Loucy (cell line): ENCODE measurements around the gene GRAP.

ENCODE experiments used
- H2AFZ ChIP-seq: fragments of 200-600 bp; sonication (generic); 2 replicates; pipeline ENCODE4 v1.6.0; 2016; ENCODE audit warnings: antibody characterized with exemption, mild to moderate bottlenecking, low read length, moderate library complexity
- H3F3A ChIP-seq: fragments of 200-600 bp; 2 replicates; pipeline ENCODE4 v1.6.0; 2016; ENCODE audit warnings: antibody characterized with exemption, low read depth, mild to moderate bottlenecking
- H3K27me3 ChIP-seq: fragments of 200-600 bp; sonication (generic); 2 replicates; pipeline ENCODE4 v1.6.1; 2014; ENCODE audit warnings: low read length, mild to moderate bottlenecking; ENCODE audit not compliant: insufficient read depth, poor library complexity, severe bottlenecking
- H3K36me3 ChIP-seq: fragments of 200-600 bp; sonication (generic); 2 replicates; pipeline ENCODE4 v1.6.1; 2016; ENCODE audit warnings: low read length; ENCODE audit not compliant: insufficient read depth
- H3K4me1 ChIP-seq: fragments of 200-600 bp; sonication (generic); 2 replicates; pipeline ENCODE4 v1.5.1; 2014; ENCODE audit warnings: low read length, mild to moderate bottlenecking; ENCODE audit not compliant: insufficient read depth, poor library complexity, severe bottlenecking
- H3K4me2 ChIP-seq: fragments of 200-600 bp; sonication (generic); 2 replicates; pipeline ENCODE4 v1.6.0; 2014; ENCODE audit warnings: antibody characterized with exemption, low read length, low read depth, mild to moderate bottlenecking; ENCODE audit not compliant: poor library complexity, severe bottlenecking
- H3K4me3 ChIP-seq: fragments of 200-600 bp; sonication (generic); 2 replicates; pipeline ENCODE4 v1.5.1; 2014; ENCODE audit warnings: low read length, mild to moderate bottlenecking, mixed read lengths; ENCODE audit not compliant: poor library complexity, severe bottlenecking
- H3K79me2 ChIP-seq: fragments of 200-600 bp; sonication (generic); 2 replicates; pipeline ENCODE4 v1.6.1; 2014; ENCODE audit warnings: low read length; ENCODE audit not compliant: insufficient read depth
- H3K9ac ChIP-seq: fragments of 200-600 bp; sonication (generic); 2 replicates; pipeline ENCODE4 v1.6.0; 2014; ENCODE audit warnings: mild to moderate bottlenecking, low read depth, low read length, moderate library complexity; ENCODE audit not compliant: poor library complexity, severe bottlenecking
- H3K9me2 ChIP-seq: fragments of 200-600 bp; sonication (generic); replicated peaks from 2 replicates; pipeline ENCODE4 v1.6.1; 2016; ENCODE audit warnings: low read depth, low read length, mixed read lengths
- H3K9me3 ChIP-seq: fragments of 200-600 bp; sonication (generic); 2 replicates; pipeline ENCODE4 v1.6.1; 2014; ENCODE audit warnings: mild to moderate bottlenecking, antibody characterized with exemption, low read length, low read depth; ENCODE audit not compliant: insufficient read depth
- H4K20me1 ChIP-seq: fragments of 200-600 bp; sonication (generic); 2 replicates; pipeline ENCODE4 v1.6.0; 2014; ENCODE audit warnings: antibody characterized with exemption, low read length, mild to moderate bottlenecking; ENCODE audit not compliant: insufficient read depth, poor library complexity, severe bottlenecking
- EZH2phosphoT487 ChIP-seq: fragments of 200-600 bp; IDR thresholded peaks from 2 replicates; pipeline ENCODE4 v1.6.1; 2018; ENCODE audit warnings: antibody characterized with exemption, mild to moderate bottlenecking, moderate library complexity, borderline replicate concordance
- TF ChIP-seq, protein P1 (sequence below): fragments of 200-600 bp; sonication (generic); conservative IDR thresholded peaks from 2 replicates; pipeline ENCODE4 v1.5.1; 2014; ENCODE audit warnings: mild to moderate bottlenecking, antibody characterized with exemption, low read length

Gene GRAP

DNA sequence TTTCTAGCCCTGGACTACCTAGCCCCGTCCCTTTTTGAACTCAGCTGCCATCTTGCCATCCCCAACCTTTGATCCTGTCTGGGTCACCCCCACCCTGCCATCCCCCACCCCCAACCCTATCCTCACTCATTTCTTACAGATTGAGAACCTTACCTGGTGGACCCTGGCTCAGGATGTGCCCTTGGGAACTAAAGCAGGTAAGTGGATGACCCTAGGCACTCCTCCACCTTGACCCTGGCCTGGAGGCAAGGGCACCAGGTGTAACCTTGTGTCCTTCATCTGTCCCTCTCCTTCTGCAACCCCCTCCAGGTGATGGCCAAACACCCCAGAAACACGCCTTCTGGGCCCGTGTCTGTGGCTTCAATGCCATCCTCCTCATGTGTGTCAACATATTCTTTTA, 26.7 kb downstream of the GRAP start:
- peaks cover 20% of the 10 kb centered on the region; the same call in 1 of the 2 replicates for H3K36me3 ChIP-seq
- no peak overlapping the region for H3K9ac ChIP-seq
- H3K27me3 ChIP-seq, result no peaks in the 10 kb centered on the region
- H2AFZ ChIP-seq, result no peak overlapping the region
- no peaks in the 10 kb centered on the region for H3F3A ChIP-seq
- no peaks in the 10 kb centered on the region for H3K9me3 ChIP-seq
- no peaks in the 10 kb centered on the region for H4K20me1 ChIP-seq
- H3K4me2 ChIP-seq, result no peak overlapping the region
- no peaks in the 10 kb centered on the region for H3K9me2 ChIP-seq
- no peak overlapping the region for H3K4me3 ChIP-seq
- TF ChIP-seq, protein P1, sequence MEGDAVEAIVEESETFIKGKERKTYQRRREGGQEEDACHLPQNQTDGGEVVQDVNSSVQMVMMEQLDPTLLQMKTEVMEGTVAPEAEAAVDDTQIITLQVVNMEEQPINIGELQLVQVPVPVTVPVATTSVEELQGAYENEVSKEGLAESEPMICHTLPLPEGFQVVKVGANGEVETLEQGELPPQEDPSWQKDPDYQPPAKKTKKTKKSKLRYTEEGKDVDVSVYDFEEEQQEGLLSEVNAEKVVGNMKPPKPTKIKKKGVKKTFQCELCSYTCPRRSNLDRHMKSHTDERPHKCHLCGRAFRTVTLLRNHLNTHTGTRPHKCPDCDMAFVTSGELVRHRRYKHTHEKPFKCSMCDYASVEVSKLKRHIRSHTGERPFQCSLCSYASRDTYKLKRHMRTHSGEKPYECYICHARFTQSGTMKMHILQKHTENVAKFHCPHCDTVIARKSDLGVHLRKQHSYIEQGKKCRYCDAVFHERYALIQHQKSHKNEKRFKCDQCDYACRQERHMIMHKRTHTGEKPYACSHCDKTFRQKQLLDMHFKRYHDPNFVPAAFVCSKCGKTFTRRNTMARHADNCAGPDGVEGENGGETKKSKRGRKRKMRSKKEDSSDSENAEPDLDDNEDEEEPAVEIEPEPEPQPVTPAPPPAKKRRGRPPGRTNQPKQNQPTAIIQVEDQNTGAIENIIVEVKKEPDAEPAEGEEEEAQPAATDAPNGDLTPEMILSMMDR, result no peak
- no peak for TF ChIP-seq EZH2phosphoT487
- H3K79me2 ChIP-seq, result no peaks in the 10 kb centered on the region
- H3K4me1 ChIP-seq, result no peaks in the 10 kb centered on the region

DNA sequence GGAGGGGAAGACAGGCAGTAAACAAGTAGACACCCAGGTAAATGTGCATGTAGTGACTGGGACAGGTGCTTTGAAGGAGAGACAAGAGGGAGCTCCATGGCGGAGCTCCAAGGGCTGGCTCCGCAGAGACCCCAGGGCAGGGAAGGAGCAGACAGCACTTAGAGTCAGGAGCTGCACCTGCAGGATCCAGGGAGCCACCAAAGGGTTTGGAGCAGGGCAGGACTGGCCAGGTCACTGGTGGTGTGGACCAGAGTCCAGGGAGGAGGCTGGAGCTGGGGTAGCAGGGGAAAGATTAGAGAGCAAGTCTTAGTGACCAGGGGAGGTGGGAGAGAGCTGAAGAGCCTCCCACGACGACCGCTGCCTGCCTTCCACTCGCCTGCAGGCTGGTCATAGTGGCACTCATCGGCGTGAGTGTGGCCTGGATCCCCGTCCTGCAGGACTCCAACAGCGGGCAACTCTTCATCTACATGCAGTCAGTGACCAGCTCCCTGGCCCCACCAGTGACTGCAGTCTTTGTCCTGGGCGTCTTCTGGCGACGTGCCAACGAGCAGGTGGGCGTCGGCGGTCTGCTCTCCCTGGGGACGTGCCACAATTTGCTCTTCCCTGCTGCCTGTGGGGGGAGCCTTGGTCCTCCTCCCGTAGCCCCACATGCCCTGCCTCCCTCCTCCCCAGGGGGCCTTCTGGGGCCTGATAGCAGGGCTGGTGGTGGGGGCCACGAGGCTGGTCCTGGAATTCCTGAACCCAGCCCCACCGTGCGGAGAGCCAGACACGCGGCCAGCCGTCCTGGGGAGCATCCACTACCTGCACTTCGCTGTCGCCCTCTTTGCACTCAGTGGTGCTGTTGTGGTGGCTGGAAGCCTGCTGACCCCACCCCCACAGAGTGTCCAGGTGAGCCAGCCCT, 27.5 kb downstream of the GRAP start:
- no peaks in the 10 kb centered on the region for H3K9me2 ChIP-seq
- no peak overlapping the region for H3K4me3 ChIP-seq
- H3K9ac ChIP-seq, result no peak overlapping the region
- H3K36me3 ChIP-seq, result peaks cover 20% of the 10 kb centered on the region; the same call in 1 of the 2 replicates
- no peaks in the 10 kb centered on the region for H3K27me3 ChIP-seq
- H3K4me1 ChIP-seq, result no peaks in the 10 kb centered on the region
- no peak overlapping the region for H3K4me2 ChIP-seq
- no peaks in the 10 kb centered on the region for H3K79me2 ChIP-seq
- H3K9me3 ChIP-seq, result no peaks in the 10 kb centered on the region
- TF ChIP-seq, protein P1, result no peak
- TF ChIP-seq EZH2phosphoT487, result no peak
- H4K20me1 ChIP-seq, result no peaks in the 10 kb centered on the region
- H2AFZ ChIP-seq, result no peak overlapping the region
- no peaks in the 10 kb centered on the region for H3F3A ChIP-seq

DNA sequence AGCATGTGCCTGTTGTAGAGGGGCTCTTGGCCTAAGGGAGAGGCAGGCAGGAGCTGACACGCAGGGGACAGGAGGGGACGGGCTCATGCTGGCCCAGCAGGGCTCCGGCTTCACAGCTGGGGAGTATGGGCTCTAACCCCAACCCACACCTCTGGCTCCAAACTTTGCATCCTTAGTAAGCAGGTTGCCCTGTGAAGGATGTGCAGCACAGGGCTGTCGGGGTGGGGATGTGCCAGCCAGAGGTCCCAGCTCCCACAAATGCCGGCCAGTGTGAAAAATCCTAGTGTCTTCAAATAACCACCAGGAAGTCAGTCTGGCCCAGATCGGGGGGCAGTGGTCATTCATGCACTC, 28.2 kb downstream of the GRAP start:
- no peaks in the 10 kb centered on the region for H4K20me1 ChIP-seq
- H3K4me2 ChIP-seq, result no peak overlapping the region
- H3K9me3 ChIP-seq, result no peaks in the 10 kb centered on the region
- no peaks in the 10 kb centered on the region for H3K79me2 ChIP-seq
- H3K9me2 ChIP-seq, result no peaks in the 10 kb centered on the region
- no peak overlapping the region for H3K4me3 ChIP-seq
- no peak overlapping the region for H2AFZ ChIP-seq
- H3K4me1 ChIP-seq, result no peaks in the 10 kb centered on the region
- H3K27me3 ChIP-seq, result no peaks in the 10 kb centered on the region
- H3K36me3 ChIP-seq, result peaks cover 15% of the 10 kb centered on the region; the same call in 1 of the 2 replicates
- no peaks in the 10 kb centered on the region for H3F3A ChIP-seq
- no peak overlapping the region for H3K9ac ChIP-seq
- TF ChIP-seq EZH2phosphoT487, result no peak
- TF ChIP-seq, protein P1, result no peak
